ENCODE measurements around the gene ARHGAP26.

The ARHGAP26 gene

GRCh38 chr5:143153332-143154119 is 383.3 kb downstream of the ARHGAP26 start:
- no peak for DNase-seq

GRCh38 chr5:143154510-143155370 is 384.6 kb downstream of the ARHGAP26 start:
- DNase-seq, result no peak

- no peak for DNase-seq
Measured at GRCh38 chr5:143155455-143155854, 385.3 kb downstream of the ARHGAP26 start.

- no peak for DNase-seq
Measured at GRCh38 chr5:143156086-143156485, 385.9 kb downstream of the ARHGAP26 start.

GRCh38 chr5:143156572-143156971 is 386.4 kb downstream of the ARHGAP26 start:
- DNase-seq, result no peak

GRCh38 chr5:143159031-143159430 is 388.9 kb downstream of the ARHGAP26 start:
- no peak for DNase-seq

GRCh38 chr5:143161885-143162540 is 391.8 kb downstream of the ARHGAP26 start:
- no peak for DNase-seq

GRCh38 chr5:143162810-143163209 is 392.6 kb downstream of the ARHGAP26 start:
- no peak for DNase-seq

- no peak for DNase-seq
Measured at GRCh38 chr5:143164557-143164956, 394.4 kb downstream of the ARHGAP26 start.

- DNase-seq, result no peak
Measured at GRCh38 chr5:143165049-143165880, 395.1 kb downstream of the ARHGAP26 start.

GRCh38 chr5:143166090-143166489 is 395.9 kb downstream of the ARHGAP26 start:
- DNase-seq, result no peak

GRCh38 chr5:143166661-143167420 is 396.7 kb downstream of the ARHGAP26 start:
- DNase-seq, result no peak

- no peak for DNase-seq
Measured at GRCh38 chr5:143168171-143168741, 398.1 kb downstream of the ARHGAP26 start.

- DNase-seq, result no peak
Measured at GRCh38 chr5:143168921-143169810, 399.0 kb downstream of the ARHGAP26 start.

GRCh38 chr5:143170104-143170503 is 399.9 kb downstream of the ARHGAP26 start:
- no peak for DNase-seq

- no peak for DNase-seq
Measured at GRCh38 chr5:143170977-143171376, 400.8 kb downstream of the ARHGAP26 start.

- DNase-seq, result no peak
Measured at GRCh38 chr5:143172739-143173138, 402.6 kb downstream of the ARHGAP26 start.

- no peak for DNase-seq
Measured at GRCh38 chr5:143173139-143173889, 403.1 kb downstream of the ARHGAP26 start.

- no peak for DNase-seq
Measured at GRCh38 chr5:143174714-143175398, 404.7 kb downstream of the ARHGAP26 start.

Data from NCI-H1417 (cell line).